SK-N-SH treated with all-trans-retinoic acid at 6 μM for 48 hours (cell line): ENCODE data around the gene OR9Q1.

ENCODE experiments used
- ATAC-seq: fragments of 200-7000 bp; cut with Tn5 transposase; 3 replicates; pipeline ENCODE4 v1.9.1; 2020; ENCODE audit warnings: mild to moderate bottlenecking, moderate library complexity
- ARNTL ChIP-seq: fragments of 450-650 bp; formaldehyde crosslinking; IDR thresholded peaks from 2 replicates; pipeline ENCODE4 v1.5.0; 2020; ENCODE audit warnings: low read depth, mild to moderate bottlenecking, moderate library complexity, borderline replicate concordance
- BACH2 ChIP-seq: fragments of 250-450 bp; sonication (Bioruptor Pico); IDR thresholded peaks from 2 replicates; pipeline ENCODE4 v1.9.0; 2021; ENCODE audit warnings: mild to moderate bottlenecking, borderline replicate concordance
- CREB5 ChIP-seq: fragments of 250-450 bp; sonication (Bioruptor Pico); IDR thresholded peaks from 2 replicates; pipeline ENCODE4 v1.5.1; 2020; ENCODE audit warnings: low read depth, mild to moderate bottlenecking, moderate library complexity
- CSDC2 ChIP-seq: fragments of 250-450 bp; sonication (Bioruptor Pico); IDR thresholded peaks from 2 replicates; pipeline ENCODE4 v1.5.0; 2020; ENCODE audit warnings: mild to moderate bottlenecking, moderate library complexity
- ESRRG ChIP-seq: fragments of 250-450 bp; sonication (Bioruptor Pico); IDR thresholded peaks from 2 replicates; pipeline ENCODE4 v1.6.1; 2021; ENCODE audit warnings: mild to moderate bottlenecking
- GLIS3 ChIP-seq: fragments of 250-450 bp; sonication (Bioruptor Pico); IDR thresholded peaks from 2 replicates; pipeline ENCODE4 v1.5.0; 2020; ENCODE audit warnings: mild to moderate bottlenecking, moderate library complexity
- ISL1 ChIP-seq: fragments of 250-450 bp; sonication (Bioruptor Pico); IDR thresholded peaks from 2 replicates; pipeline ENCODE4 v2.1.2; 2022; ENCODE audit warnings: mild to moderate bottlenecking, moderate library complexity
- OSR1 ChIP-seq: fragments of 250-450 bp; sonication (Bioruptor Pico); IDR thresholded peaks from 2 replicates; pipeline ENCODE4 v1.8.0; 2022; ENCODE audit warnings: moderate library complexity, mild to moderate bottlenecking, inconsistent platforms
- PPARA ChIP-seq: fragments of 250-450 bp; sonication (Bioruptor Pico); IDR thresholded peaks from 2 replicates; pipeline ENCODE4 v1.5.0; 2020; ENCODE audit warnings: mild to moderate bottlenecking, borderline replicate concordance
- RARB ChIP-seq: fragments of 250-450 bp; sonication (Bioruptor Pico); IDR thresholded peaks from 2 replicates; pipeline ENCODE4 v1.8.0; 2021; ENCODE audit warnings: mild to moderate bottlenecking, moderate library complexity
- SNAI2 ChIP-seq: fragments of 250-450 bp; sonication (Bioruptor Pico); IDR thresholded peaks from 2 replicates; pipeline ENCODE4 v1.5.0; 2020; ENCODE audit warnings: mild to moderate bottlenecking, moderate library complexity
- TCF4 ChIP-seq: fragments of 250-450 bp; sonication (Bioruptor Pico); IDR thresholded peaks from 2 replicates; pipeline ENCODE4 v1.8.0; 2021; ENCODE audit warnings: mild to moderate bottlenecking, moderate library complexity, borderline replicate concordance
- TOX ChIP-seq: fragments of 250-450 bp; sonication (Bioruptor Pico); IDR thresholded peaks from 2 replicates; pipeline ENCODE4 v1.8.0; 2021; ENCODE audit warnings: mild to moderate bottlenecking, moderate library complexity, borderline replicate concordance
- TSHZ2 ChIP-seq: fragments of 250-450 bp; sonication (Bioruptor Pico); IDR thresholded peaks from 2 replicates; pipeline ENCODE4 v1.5.0; 2020; ENCODE audit warnings: mild to moderate bottlenecking, moderate library complexity
- ZFP3 ChIP-seq: fragments of 250-450 bp; sonication (Bioruptor Pico); IDR thresholded peaks from 2 replicates; pipeline ENCODE4 v1.5.0; 2020; ENCODE audit warnings: mild to moderate bottlenecking, moderate library complexity
- ZFP30 ChIP-seq: fragments of 450-650 bp; formaldehyde crosslinking; IDR thresholded peaks from 2 replicates; pipeline ENCODE4 v1.5.0; 2022; ENCODE audit warnings: mild to moderate bottlenecking, moderate library complexity
- ZNF565 ChIP-seq: fragments of 450-650 bp; formaldehyde crosslinking; conservative IDR thresholded peaks from 2 replicates; pipeline ENCODE4 v1.5.0; 2020; ENCODE audit warnings: low read depth, mild to moderate bottlenecking, moderate library complexity
- ZNF70 ChIP-seq: fragments of 450-650 bp; formaldehyde crosslinking; IDR thresholded peaks from 2 replicates; pipeline ENCODE4 v1.5.0; 2020; ENCODE audit warnings: mild to moderate bottlenecking, moderate library complexity
- ZNF8 ChIP-seq: fragments of 450-650 bp; formaldehyde crosslinking; IDR thresholded peaks from 2 replicates; pipeline ENCODE4 v1.5.0; 2020; ENCODE audit warnings: mild to moderate bottlenecking, moderate library complexity
- TF ChIP-seq, protein P1 (sequence below): fragments of 250-450 bp; sonication (Bioruptor Pico); IDR thresholded peaks from 2 replicates; pipeline ENCODE4 v1.8.0; 2021; ENCODE audit warnings: low read depth, mild to moderate bottlenecking, moderate library complexity, borderline replicate concordance
- TF ChIP-seq, protein P2 (sequence below): fragments of 250-450 bp; sonication (Bioruptor Pico); IDR thresholded peaks from 2 replicates; pipeline ENCODE4 v1.8.0; 2020; ENCODE audit warnings: mild to moderate bottlenecking, moderate library complexity, borderline replicate concordance

Gene OR9Q1

DNA sequence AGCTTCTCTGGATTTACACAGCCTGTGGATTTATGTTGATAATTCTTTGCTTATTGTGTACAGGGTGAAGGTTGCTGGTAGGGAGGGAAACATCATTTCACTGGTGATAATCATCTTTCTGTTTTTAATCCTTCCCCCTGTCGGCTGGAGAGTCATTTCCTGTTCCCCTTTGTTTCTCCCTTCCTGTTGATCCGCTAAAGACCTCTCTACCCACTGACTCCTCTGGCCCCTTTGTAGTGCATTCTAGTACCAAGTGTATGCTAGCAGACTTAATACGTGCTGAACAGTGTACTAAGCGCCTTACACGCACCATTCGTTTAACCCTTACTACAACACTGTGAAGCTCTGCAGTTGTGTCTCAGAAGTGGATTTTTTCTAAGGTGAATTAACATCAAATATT is 19.0 kb upstream of the OR9Q1 start:
- no peak for TF ChIP-seq PPARA (CRISPR knock-in tag)
- no peak for TF ChIP-seq ZNF8 (CRISPR knock-in tag)
- no peak for TF ChIP-seq ZNF70 (CRISPR knock-in tag)
- ATAC-seq, result no peak

GRCh38 chr11:58006940-58007339 is 16.7 kb upstream of the OR9Q1 start:
- no peak for TF ChIP-seq TSHZ2 (CRISPR knock-in tag)
- TF ChIP-seq ARNTL (CRISPR knock-in tag), result no peak
- no peak for TF ChIP-seq ISL1
- TF ChIP-seq TCF4 (CRISPR knock-in tag), result no peak
- no peak for TF ChIP-seq RARB (CRISPR knock-in tag)
- no peak for TF ChIP-seq PPARA (CRISPR knock-in tag)
- TF ChIP-seq ZNF565, result no peak
- no peak for TF ChIP-seq ZFP30 (CRISPR knock-in tag)
- no peak for TF ChIP-seq SNAI2
- no peak for TF ChIP-seq CSDC2 (CRISPR knock-in tag)
- TF ChIP-seq, protein P1, sequence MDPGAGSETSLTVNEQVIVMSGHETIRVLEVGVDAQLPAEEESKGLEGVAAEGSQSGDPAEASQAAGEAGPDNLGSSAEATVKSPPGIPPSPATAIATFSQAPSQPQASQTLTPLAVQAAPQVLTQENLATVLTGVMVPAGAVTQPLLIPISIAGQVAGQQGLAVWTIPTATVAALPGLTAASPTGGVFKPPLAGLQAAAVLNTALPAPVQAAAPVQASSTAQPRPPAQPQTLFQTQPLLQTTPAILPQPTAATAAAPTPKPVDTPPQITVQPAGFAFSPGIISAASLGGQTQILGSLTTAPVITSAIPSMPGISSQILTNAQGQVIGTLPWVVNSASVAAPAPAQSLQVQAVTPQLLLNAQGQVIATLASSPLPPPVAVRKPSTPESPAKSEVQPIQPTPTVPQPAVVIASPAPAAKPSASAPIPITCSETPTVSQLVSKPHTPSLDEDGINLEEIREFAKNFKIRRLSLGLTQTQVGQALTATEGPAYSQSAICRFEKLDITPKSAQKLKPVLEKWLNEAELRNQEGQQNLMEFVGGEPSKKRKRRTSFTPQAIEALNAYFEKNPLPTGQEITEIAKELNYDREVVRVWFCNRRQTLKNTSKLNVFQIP (CRISPR knock-in tag), result no peak
- no peak for TF ChIP-seq BACH2
- TF ChIP-seq, protein P2, sequence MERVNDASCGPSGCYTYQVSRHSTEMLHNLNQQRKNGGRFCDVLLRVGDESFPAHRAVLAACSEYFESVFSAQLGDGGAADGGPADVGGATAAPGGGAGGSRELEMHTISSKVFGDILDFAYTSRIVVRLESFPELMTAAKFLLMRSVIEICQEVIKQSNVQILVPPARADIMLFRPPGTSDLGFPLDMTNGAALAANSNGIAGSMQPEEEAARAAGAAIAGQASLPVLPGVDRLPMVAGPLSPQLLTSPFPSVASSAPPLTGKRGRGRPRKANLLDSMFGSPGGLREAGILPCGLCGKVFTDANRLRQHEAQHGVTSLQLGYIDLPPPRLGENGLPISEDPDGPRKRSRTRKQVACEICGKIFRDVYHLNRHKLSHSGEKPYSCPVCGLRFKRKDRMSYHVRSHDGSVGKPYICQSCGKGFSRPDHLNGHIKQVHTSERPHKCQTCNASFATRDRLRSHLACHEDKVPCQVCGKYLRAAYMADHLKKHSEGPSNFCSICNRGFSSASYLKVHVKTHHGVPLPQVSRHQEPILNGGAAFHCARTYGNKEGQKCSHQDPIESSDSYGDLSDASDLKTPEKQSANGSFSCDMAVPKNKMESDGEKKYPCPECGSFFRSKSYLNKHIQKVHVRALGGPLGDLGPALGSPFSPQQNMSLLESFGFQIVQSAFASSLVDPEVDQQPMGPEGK (CRISPR knock-in tag), result no peak
- TF ChIP-seq GLIS3 (CRISPR knock-in tag), result no peak
- TF ChIP-seq OSR1 (CRISPR knock-in tag), result no peak
- TF ChIP-seq ESRRG (CRISPR knock-in tag), result no peak
- TF ChIP-seq ZNF8 (CRISPR knock-in tag), result no peak
- TF ChIP-seq CREB5 (CRISPR knock-in tag), result no peak
- ATAC-seq, result no peak

DNA sequence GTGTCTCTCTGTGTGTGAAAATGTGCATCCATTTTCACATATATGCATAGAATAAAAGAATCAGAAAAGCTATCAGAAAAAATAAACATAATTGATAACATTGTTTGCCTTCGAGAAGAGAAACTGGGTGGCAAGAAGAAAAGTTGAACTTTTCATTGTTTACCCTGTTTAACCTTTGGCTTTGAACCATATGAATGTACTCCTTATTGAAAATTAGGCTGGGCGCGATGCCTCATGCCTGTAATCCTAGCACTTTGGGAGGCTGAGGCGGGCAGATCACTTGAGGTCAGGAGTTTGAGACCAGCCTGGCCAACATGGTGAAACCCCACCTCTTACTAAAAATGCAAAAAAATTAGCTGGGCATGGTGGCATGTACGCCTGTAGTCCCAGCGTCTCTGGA is 11.9 kb upstream of the OR9Q1 start:
- TF ChIP-seq BACH2 (no peak), RARB (CRISPR knock-in tag) (no peak), SNAI2 (no peak), CREB5 (CRISPR knock-in tag) (no peak)

GRCh38 chr11:58024601-58025091 is 965 bp downstream of the OR9Q1 start:
- ATAC-seq, result peak; percentile 65
- no peak for TF ChIP-seq ZFP30 (CRISPR knock-in tag)
- TF ChIP-seq TOX (CRISPR knock-in tag), result no peak
- no peak for TF ChIP-seq ZNF70 (CRISPR knock-in tag)
- no peak for TF ChIP-seq ZNF565
- TF ChIP-seq CREB5 (CRISPR knock-in tag), result no peak
- no peak for TF ChIP-seq GLIS3 (CRISPR knock-in tag)
- no peak for TF ChIP-seq TSHZ2 (CRISPR knock-in tag)
- TF ChIP-seq ZFP3 (CRISPR knock-in tag), result no peak
- TF ChIP-seq SNAI2, result no peak
- TF ChIP-seq ISL1, result no peak
- TF ChIP-seq ARNTL (CRISPR knock-in tag), result no peak
- no peak for TF ChIP-seq TCF4 (CRISPR knock-in tag)
- TF ChIP-seq ZNF8 (CRISPR knock-in tag), result no peak
- TF ChIP-seq BACH2, result no peak
- TF ChIP-seq RARB (CRISPR knock-in tag), result no peak
- TF ChIP-seq ESRRG (CRISPR knock-in tag), result no peak
- no peak for TF ChIP-seq CSDC2 (CRISPR knock-in tag)

More for the DNA sequence above, 11.9 kb upstream of the OR9Q1 start:
- ATAC-seq, result no peak
